D341Med (cell line): ENCODE data around the gene PNLIPRP3.

Experiments
- DNase-seq: peaks from one replicate; pipeline ENCODE4 v3.0.0; 2012; ENCODE audit warnings: low spot score

Gene PNLIPRP3

GRCh38 chr10:116450861-116451260 lies 23.2 kb downstream of the PNLIPRP3 start:
- DNase-seq = no peak

- no peak for DNase-seq
Observed at GRCh38 chr10:116451711-116452337, 24.2 kb downstream of the PNLIPRP3 start.

GRCh38 chr10:116452338-116452720 lies 24.7 kb downstream of the PNLIPRP3 start:
- DNase-seq = no peak

- DNase-seq = no peak
Observed at GRCh38 chr10:116457488-116457887, 29.8 kb downstream of the PNLIPRP3 start.

- no peak for DNase-seq
Observed at GRCh38 chr10:116460219-116460618, 32.6 kb downstream of the PNLIPRP3 start.

GRCh38 chr10:116461680-116462079 lies 34.0 kb downstream of the PNLIPRP3 start:
- DNase-seq = no peak

- DNase-seq = no peak
Observed at GRCh38 chr10:116464257-116464656, 36.6 kb downstream of the PNLIPRP3 start.

- DNase-seq = no peak
Observed at GRCh38 chr10:116465546-116465945, 37.9 kb downstream of the PNLIPRP3 start.

GRCh38 chr10:116466715-116467422 lies 39.2 kb downstream of the PNLIPRP3 start:
- DNase-seq = no peak

GRCh38 chr10:116469437-116469836 lies 41.8 kb downstream of the PNLIPRP3 start:
- no peak for DNase-seq

- no peak for DNase-seq
Observed at GRCh38 chr10:116470071-116470470, 42.4 kb downstream of the PNLIPRP3 start.

GRCh38 chr10:116470768-116471415 lies 43.2 kb downstream of the PNLIPRP3 start:
- DNase-seq = peak; percentile 36

GRCh38 chr10:116472891-116473290 lies 45.2 kb downstream of the PNLIPRP3 start:
- DNase-seq = no peak

- no peak for DNase-seq
Observed at GRCh38 chr10:116475866-116476265, 48.2 kb downstream of the PNLIPRP3 start.

GRCh38 chr10:116476461-116476860 lies 48.8 kb downstream of the PNLIPRP3 start:
- DNase-seq = no peak

GRCh38 chr10:116477986-116478664 lies 50.5 kb downstream of the PNLIPRP3 start:
- no peak for DNase-seq

- no peak for DNase-seq
Observed at GRCh38 chr10:116486770-116487448, 59.3 kb downstream of the PNLIPRP3 start.

- DNase-seq = no peak
Observed at GRCh38 chr10:116487522-116488430, 60.1 kb downstream of the PNLIPRP3 start.

GRCh38 chr10:116489460-116489859 lies 61.8 kb downstream of the PNLIPRP3 start:
- no peak for DNase-seq

- peak; percentile 21 for DNase-seq
Observed at GRCh38 chr10:116490028-116490662, 62.5 kb downstream of the PNLIPRP3 start.

GRCh38 chr10:116504786-116505185 lies 77.1 kb downstream of the PNLIPRP3 start:
- no peak for DNase-seq
